ENCODE data around the gene LARGE1.

- TF ChIP-seq, protein P1, sequence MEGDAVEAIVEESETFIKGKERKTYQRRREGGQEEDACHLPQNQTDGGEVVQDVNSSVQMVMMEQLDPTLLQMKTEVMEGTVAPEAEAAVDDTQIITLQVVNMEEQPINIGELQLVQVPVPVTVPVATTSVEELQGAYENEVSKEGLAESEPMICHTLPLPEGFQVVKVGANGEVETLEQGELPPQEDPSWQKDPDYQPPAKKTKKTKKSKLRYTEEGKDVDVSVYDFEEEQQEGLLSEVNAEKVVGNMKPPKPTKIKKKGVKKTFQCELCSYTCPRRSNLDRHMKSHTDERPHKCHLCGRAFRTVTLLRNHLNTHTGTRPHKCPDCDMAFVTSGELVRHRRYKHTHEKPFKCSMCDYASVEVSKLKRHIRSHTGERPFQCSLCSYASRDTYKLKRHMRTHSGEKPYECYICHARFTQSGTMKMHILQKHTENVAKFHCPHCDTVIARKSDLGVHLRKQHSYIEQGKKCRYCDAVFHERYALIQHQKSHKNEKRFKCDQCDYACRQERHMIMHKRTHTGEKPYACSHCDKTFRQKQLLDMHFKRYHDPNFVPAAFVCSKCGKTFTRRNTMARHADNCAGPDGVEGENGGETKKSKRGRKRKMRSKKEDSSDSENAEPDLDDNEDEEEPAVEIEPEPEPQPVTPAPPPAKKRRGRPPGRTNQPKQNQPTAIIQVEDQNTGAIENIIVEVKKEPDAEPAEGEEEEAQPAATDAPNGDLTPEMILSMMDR (IDR thresholded peaks at IDR 0.05): no peak
- no peak for TF ChIP-seq POLR2A (IDR thresholded peaks at IDR 0.05)
Observed at GRCh38 chr22:33741025-33741424, 179.3 kb downstream of the LARGE1 start.
